Heart left ventricle (tissue), 16 donors: ENCODE results near the gene HSPA1L. TPM values are rescaled to one million over a fixed set of nuclear protein-coding genes. Genes with fewer than 3 reads are reported as not detected.

Source experiments
- ATAC-seq, 4 donors: fragments of 200-7000 bp; cut with Tn5 transposase; one replicate each; pipeline ENCODE4 v1.9.1; 2020 to 2022; ENCODE audit warnings: moderate library complexity in 4 of 4, mild to moderate bottlenecking in 3 of 4, moderate number of reproducible peaks in 1 of 4
- DNase-seq, 5 donors: peaks; one replicate each; pipeline ENCODE4 v3.0.0-alpha.2; 2020
- H3K27ac ChIP-seq, 12 donors: fragments of 200-600 bp; sonication (generic) in 4 of 12; one replicate each; pipeline versions ENCODE4 v1.5.0 to v1.8.0; 2016 to 2022; ENCODE audit warnings: mild to moderate bottlenecking in 2 of 12
- H3K27me3 ChIP-seq, 9 donors: fragments of 200-600 bp; sonication (generic) in 2 of 9; one replicate each; pipeline versions ENCODE4 v1.5.1 to v1.8.0; 2016 to 2022; ENCODE audit warnings: mild to moderate bottlenecking in 3 of 9
- H3K36me3 ChIP-seq, 9 donors: fragments of 200-600 bp; sonication (generic) in 2 of 9; one replicate each; pipeline versions ENCODE4 v1.5.0 to v1.8.0; 2018 to 2022; ENCODE audit warnings: mild to moderate bottlenecking in 2 of 9
- H3K4me1 ChIP-seq, 12 donors: fragments of 200-600 bp; sonication (generic) in 4 of 12; one replicate each; pipeline versions ENCODE4 v1.5.0 to v1.8.0; 2016 to 2022; ENCODE audit warnings: mild to moderate bottlenecking in 3 of 12
- H3K4me3 ChIP-seq, 12 donors: fragments of 200-600 bp; sonication (generic) in 4 of 12; one replicate each; pipeline versions ENCODE4 v1.5.0 to v1.8.0; 2017 to 2022; ENCODE audit warnings: mild to moderate bottlenecking in 9 of 12, moderate library complexity in 4 of 12
- H3K9me3 ChIP-seq, 12 donors: fragments of 200-600 bp; sonication (generic) in 4 of 12; one replicate each; pipeline versions ENCODE4 v1.5.0 to v1.8.0; 2016 to 2022; ENCODE audit warnings: mild to moderate bottlenecking in 1 of 12
- POLR2A ChIP-seq, 2 donors: fragments of 450-650 bp; IDR thresholded peaks; one replicate each; pipeline ENCODE4 v1.6.1; 2017; ENCODE audit warnings: antibody characterized with exemption in 2 of 2, mild to moderate bottlenecking in 2 of 2, moderate library complexity in 2 of 2
- WGBS, 4 donors: extraction: QIAGEN DNeasy Blood & Tissue Kit in 2 of 4; methylation state at CpG; one replicate each; pipeline versions ENCODE4 v1.1.5 to v1.1.7; 2013 to 2018; 5-methylcytosine and 5-hydroxymethylcytosine counted together
- intact Hi-C, 10 donors: fragments of 100-400 bp; cut with DNase I; formaldehyde crosslinking; loops; one replicate each; pipeline versions ENCODE4 v1.11.1 to v1.14.2; 2022
- polyA plus RNA-seq, 2 donors: library from polyadenylated mRNA; stranded (reverse); fragments of 200-250 nt; gene quantifications; one replicate each; pipeline ENCODE4 v1.2.3, GENCODE V29; 2013
- total RNA-seq, 9 donors: library from RNA; depleted of rRNA in 2 of 9; stranded (reverse); fragments of >200 nt in 2 of 9; fragmentation: NEBNext Ultra II Directional in 3 of 9; extraction: Animal tissue kit (Norgen Biotek cat#: 25700) in 3 of 9; gene quantifications; one replicate each; pipeline versions ENCODE4 v1.1.0 to v1.2.4, GENCODE V29; 2016 to 2023
- TF ChIP-seq, protein P1 (sequence below), 12 donors: fragments of 200-600 bp; sonication (generic) in 4 of 12; IDR thresholded peaks; one replicate each; pipeline versions ENCODE4 v1.5.0 to v1.8.0; 2018 to 2022; ENCODE audit warnings: antibody characterized with exemption in 12 of 12, mild to moderate bottlenecking in 5 of 12
- donor health status: ischemic (EF 13 %, LVEDD 7.1; RV severe dilation, severe dysfunction).
- donor health status: healthy with polysubstance abuse.
- donor health status: DM: no; HTN: yes; CAD: no.
- donor health status: DM: no; HTN: no; CAD: no.
- donor health status: ischemic (EF 25% LVEDD 6.9; RV normal size, moderate dysfunction).
- donor health status: ischemic (EF 25% LVEDD 5.7; RV mildly dilated, moderate dysfunction).
- donor health status: healthy.
- donor health status: DM: yes; HTN: yes; CAD: no.
- donor health status: ischemic (EF 35%, LVEDD 5.7; RV mildly dilated, moderate dysfunction).
- donor health status: nonischemic (EF 11% LVEDD 7.7; RV severe dilation, severe dysfunction).
- donor health status: DM: yes; HTN: yes; CAD: no.
- donor health status: PGD.
- donor health status: ischemic (EF 29% LVEDD 5.4; RV normal size, mild dysfunction).
- donor health status: nonischemic (EF 23%, LVEDD 6.1; RV moderate dilation, normal function).

Gene HSPA1L
- total and polyA plus RNA-seq, 11 donors, result 0.95 to 3.6 (median 1.8) TPM

DNA sequence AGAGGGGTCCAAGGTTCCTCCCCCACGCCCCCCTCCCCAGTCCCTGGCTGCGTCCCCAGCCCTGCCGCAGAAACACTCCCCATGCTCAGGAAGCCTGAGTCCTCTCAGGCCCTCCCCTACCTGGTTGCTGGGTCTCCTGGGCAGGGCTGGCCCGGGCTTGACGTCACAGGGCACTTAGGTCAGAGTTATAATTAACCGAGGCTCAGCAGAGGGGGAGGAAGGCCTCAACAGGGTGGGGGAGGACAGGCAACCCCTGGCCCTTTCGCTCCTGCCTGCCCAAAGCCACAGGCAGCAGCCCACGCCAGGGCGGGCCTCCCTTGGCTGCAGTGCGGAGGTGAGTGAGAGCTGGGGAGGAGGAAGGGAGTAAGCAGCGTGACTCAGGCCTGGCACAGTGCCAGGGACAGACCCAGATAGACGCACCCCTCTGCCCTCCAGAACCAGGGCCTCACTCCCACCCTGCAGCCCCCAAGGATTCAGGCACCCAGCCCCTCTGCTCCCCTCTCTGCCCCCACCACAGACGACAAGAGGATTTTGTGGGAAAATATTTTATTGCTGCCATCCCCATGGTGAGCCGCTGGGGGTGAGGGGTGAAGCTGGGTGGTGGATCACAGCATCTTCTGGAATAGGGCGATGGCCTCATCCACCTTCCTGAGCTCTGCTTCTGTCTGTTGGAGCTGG, 38.0 kb downstream of the HSPA1L start, which contains the start of gene VWA7:
TSS of gene VWA7 (minus strand) at position 340 of the 678 bp plus-strand sequence. CDS start 549 bp downstream, outside the sequence.
- Histone ChIP-seq H3K9me3 (no peaks in the 10 kb centered on the region), H3K4me3 (peak within 1 kb of the TSS in 10 of 12 donors; percentile 13 to 49 (median 38)), H3K27ac (peak within 1 kb of the TSS in 11 of 12 donors; percentile 38 to 85 (median 79)), H3K36me3 (peaks cover 0 to 44% (median 35%) of the 10 kb centered on the region in 9 donors), H3K27me3 (no peaks in the 10 kb centered on the region), H3K4me1 (peaks cover 0 to 22% (median 13%) of the 10 kb centered on the region in 12 donors)
- DNase-seq (peak; percentile 73 to 90 (median 78)), ATAC-seq (peak; percentile 85 to 93 (median 88))
- WGBS, 4 donors, result 13 to 20% (median 14%) methylated on average over 10 to 15 of the region's 15 CpGs
- intact Hi-C loops, result loop anchor here in 3 of 10 donors (5.0 to 10.0 kb wide), 3 partner anchors 35 to 95 kb away; partner anchors contain the start of genes LY6G5C (in 1 of the 3) and MSH5 (in 1 of the 3)
- TF ChIP-seq POLR2A (IDR thresholded peaks at IDR 0.05), result peak in 1 of 2 donors; percentile 49
- TF ChIP-seq, protein P1, sequence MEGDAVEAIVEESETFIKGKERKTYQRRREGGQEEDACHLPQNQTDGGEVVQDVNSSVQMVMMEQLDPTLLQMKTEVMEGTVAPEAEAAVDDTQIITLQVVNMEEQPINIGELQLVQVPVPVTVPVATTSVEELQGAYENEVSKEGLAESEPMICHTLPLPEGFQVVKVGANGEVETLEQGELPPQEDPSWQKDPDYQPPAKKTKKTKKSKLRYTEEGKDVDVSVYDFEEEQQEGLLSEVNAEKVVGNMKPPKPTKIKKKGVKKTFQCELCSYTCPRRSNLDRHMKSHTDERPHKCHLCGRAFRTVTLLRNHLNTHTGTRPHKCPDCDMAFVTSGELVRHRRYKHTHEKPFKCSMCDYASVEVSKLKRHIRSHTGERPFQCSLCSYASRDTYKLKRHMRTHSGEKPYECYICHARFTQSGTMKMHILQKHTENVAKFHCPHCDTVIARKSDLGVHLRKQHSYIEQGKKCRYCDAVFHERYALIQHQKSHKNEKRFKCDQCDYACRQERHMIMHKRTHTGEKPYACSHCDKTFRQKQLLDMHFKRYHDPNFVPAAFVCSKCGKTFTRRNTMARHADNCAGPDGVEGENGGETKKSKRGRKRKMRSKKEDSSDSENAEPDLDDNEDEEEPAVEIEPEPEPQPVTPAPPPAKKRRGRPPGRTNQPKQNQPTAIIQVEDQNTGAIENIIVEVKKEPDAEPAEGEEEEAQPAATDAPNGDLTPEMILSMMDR (IDR thresholded peaks at IDR 0.05), result no peak

DNA sequence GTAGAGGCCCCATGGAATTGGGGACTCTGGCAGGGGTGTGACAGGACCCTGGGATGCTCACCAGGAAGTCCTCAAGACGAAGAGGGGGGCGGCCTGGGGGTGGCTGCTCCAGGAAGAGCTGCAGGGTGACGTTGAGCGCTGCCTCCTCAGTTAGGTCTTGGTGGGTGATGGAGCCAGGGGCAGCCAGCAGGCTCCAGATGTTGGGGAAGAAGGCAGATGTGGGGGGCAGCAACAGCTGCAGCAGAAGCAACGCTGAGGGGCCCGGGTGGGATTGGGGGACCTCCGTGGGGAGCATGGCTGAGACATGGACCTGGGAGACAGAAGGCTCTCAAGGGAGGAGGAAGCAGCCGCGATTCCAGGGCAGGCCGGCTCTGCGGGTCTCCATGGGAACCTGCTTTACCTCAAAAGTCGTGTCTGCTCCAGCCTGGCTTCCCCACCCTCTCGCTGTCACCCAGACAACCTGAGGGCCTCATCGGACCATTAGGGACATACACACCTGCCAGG, 38.5 kb downstream of the HSPA1L start:
- DNase-seq (no peak), ATAC-seq (no peak)
- peaks cover 0 to 22% (median 13%) of the 10 kb centered on the region in 12 donors for H3K4me1 ChIP-seq
- intact Hi-C loops, result loop anchor here in 3 of 10 donors (5.0 to 10.0 kb wide), 3 partner anchors 34 to 94 kb away; partner anchors contain the start of genes LY6G5C (in 1 of the 3) and MSH5 (in 1 of the 3)
- H3K4me3 ChIP-seq, result peak overlapping the region in 10 of 12 donors; percentile 13 to 49 (median 38)
- no peak for TF ChIP-seq POLR2A (IDR thresholded peaks at IDR 0.05)
- TF ChIP-seq, protein P1 (IDR thresholded peaks at IDR 0.05), result no peak
- WGBS, 4 donors, result 36 to 48% (median 39%) methylated on average over 11 to 14 of the region's 14 CpGs
- H3K9me3 ChIP-seq, result no peaks in the 10 kb centered on the region
- no peaks in the 10 kb centered on the region for H3K27me3 ChIP-seq
- H3K27ac ChIP-seq, result peak overlapping the region in 11 of 12 donors; percentile 38 to 85 (median 79)
- H3K36me3 ChIP-seq, result peaks cover 0 to 38% (median 29%) of the 10 kb centered on the region in 9 donors

DNA sequence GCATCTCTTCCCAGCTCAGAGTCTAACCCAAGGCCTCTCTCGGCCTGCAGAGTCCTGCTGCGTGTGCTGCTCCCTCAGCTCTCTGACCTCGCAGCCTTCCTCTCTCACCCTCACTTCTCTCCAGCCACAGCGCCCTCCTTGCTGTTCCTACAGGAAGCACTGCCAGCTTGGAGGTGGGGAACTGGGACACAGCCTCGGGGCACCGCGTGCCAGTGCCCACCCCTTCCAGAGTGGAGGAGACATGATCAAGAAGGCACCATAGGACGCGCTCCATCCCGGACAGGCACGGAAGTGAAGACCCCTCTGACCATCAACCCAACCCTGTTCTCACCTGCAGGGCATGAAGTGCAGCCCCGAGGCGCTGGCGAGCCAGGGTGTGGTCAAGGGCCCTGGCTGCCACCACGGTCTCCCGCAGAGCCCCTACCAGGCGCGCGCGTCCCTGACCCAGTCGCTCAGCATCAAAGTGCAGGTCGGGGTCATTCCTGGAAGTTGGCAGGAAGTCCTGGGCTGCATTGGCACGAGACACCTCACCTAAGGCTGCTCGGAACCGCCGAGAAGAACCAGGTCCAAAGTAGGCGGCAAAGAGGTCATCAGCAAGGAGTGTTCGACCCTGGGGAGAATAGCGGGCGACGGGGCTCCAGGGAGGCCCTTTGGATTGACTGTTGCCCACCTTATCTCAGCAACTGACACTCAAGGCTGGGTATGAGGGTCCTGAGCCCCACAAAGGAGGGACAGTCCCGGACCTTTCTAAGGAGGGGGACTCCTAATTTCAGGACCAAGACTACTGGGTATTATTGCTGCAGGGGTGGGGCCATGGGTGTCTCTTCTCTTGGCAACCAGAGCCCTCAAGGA, 39.2 kb downstream of the HSPA1L start:
- ATAC-seq, result no peak
- intact Hi-C loops, result loop anchor here in 4 of 10 donors (2.0 to 10.0 kb wide), 4 partner anchors 34 to 94 kb away; partner anchors contain the start of genes LY6G5C (in 1 of the 4) and MSH5 (in 1 of the 4)
- peak overlapping the region in 1 of 12 donors; percentile 48 for H3K4me3 ChIP-seq
- 80 to 90% (median 88%) methylated on average over 13 to 32 of the region's 32 CpGs for WGBS, 4 donors
- peak overlapping the region in 7 of 12 donors; percentile 64 to 85 (median 83) for H3K27ac ChIP-seq
- H3K27me3 ChIP-seq, result no peaks in the 10 kb centered on the region
- peaks cover 0 to 22% (median 13%) of the 10 kb centered on the region in 12 donors for H3K4me1 ChIP-seq
- no peak for TF ChIP-seq POLR2A (IDR thresholded peaks at IDR 0.05)
- TF ChIP-seq, protein P1 (IDR thresholded peaks at IDR 0.05), result no peak
- peaks cover 0 to 31% (median 22%) of the 10 kb centered on the region in 9 donors for H3K36me3 ChIP-seq
- DNase-seq, result no peak
- no peaks in the 10 kb centered on the region for H3K9me3 ChIP-seq
